ENCODE measurements around the gene DRC1.

The DRC1 gene

DNA sequence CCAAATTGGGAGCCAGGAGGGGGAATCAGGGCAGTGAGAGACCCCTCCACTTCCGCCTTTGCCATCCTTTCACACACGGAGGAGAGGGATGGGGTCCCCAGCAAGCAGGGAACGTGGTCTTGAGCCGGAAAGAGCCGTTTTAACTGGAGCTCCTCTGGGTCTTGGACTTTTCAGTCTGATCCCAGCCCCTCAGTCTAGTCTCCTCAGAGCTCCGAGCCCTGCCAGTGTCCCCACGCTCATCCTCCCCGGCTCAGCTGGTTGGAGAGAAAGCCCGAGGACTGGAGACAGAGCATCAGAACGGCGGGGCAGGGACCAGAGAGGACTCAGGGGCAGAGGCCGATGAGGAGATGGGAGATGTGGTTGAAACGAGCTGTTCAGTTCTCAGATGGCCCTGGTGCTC is 102.3 kb downstream of the DRC1 start:
- Histone ChIP-seq H3K9me3 (ENCODE audit: severe bottlenecking) (no peaks in the 10 kb centered on the region), H3K4me3 (ENCODE audit: low read depth, low read length) (no peak overlapping the region; the same call in 1 of the 2 replicates), H3K36me3 (no peaks in the 10 kb centered on the region), H3K27ac (peak overlapping the region; percentile 93), H3K27me3 (ENCODE audit: insufficient read depth, low read depth, severe bottlenecking) (no peaks in the 10 kb centered on the region)
- no peak for DNase-seq
- TF ChIP-seq, protein P1, sequence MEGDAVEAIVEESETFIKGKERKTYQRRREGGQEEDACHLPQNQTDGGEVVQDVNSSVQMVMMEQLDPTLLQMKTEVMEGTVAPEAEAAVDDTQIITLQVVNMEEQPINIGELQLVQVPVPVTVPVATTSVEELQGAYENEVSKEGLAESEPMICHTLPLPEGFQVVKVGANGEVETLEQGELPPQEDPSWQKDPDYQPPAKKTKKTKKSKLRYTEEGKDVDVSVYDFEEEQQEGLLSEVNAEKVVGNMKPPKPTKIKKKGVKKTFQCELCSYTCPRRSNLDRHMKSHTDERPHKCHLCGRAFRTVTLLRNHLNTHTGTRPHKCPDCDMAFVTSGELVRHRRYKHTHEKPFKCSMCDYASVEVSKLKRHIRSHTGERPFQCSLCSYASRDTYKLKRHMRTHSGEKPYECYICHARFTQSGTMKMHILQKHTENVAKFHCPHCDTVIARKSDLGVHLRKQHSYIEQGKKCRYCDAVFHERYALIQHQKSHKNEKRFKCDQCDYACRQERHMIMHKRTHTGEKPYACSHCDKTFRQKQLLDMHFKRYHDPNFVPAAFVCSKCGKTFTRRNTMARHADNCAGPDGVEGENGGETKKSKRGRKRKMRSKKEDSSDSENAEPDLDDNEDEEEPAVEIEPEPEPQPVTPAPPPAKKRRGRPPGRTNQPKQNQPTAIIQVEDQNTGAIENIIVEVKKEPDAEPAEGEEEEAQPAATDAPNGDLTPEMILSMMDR (IDR thresholded peaks at IDR 0.05; ENCODE audit: low read depth, low read length): no peak

DNA sequence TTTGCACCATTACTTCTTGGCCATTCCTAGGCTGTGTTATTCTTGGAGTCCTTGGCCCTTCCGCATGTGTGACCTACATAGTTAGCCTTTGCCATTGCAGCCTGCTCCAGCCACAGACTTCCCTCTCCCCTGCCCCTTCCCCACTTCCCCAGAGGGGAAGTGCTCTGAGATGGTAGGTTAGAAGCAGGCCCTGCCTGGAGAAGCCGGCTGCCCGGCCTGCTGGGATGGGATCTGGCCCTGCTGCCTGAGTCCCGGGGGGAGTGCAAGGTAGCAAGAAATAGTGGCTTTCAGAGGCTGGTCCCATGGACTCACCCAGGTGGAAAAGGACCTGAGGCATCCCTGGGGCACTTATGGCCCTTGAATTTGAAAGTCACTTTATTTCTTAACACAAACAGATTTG is 104.6 kb downstream of the DRC1 start:
- Histone ChIP-seq H3K4me3 (ENCODE audit: low read depth, low read length) (no peak overlapping the region), H3K27ac (no peak overlapping the region), H3K27me3 (ENCODE audit: insufficient read depth, low read depth, severe bottlenecking) (no peaks in the 10 kb centered on the region), H3K36me3 (no peaks in the 10 kb centered on the region), H3K9me3 (ENCODE audit: severe bottlenecking) (no peaks in the 10 kb centered on the region)
- no peak for DNase-seq
- TF ChIP-seq, protein P1 (IDR thresholded peaks at IDR 0.05; ENCODE audit: low read depth, low read length): no peak
